ENCODE measurements around the gene SAMD9.
"Not testable (repeated sequence)": the region's sequence is repeated elsewhere in the genome, so short reads cannot be mapped to it uniquely, and the experiment has no call there.

The SAMD9 gene

GRCh38 chr7:93120592-93121549 lies 3.1 kb upstream of the SAMD9 start:
- no peak for DNase-seq (ENCODE audit: low read depth in 2 of 2)

- DNase-seq (ENCODE audit: low read depth in 2 of 2), result no peak
Measured at GRCh38 chr7:93119191-93119905, 1.6 kb upstream of the SAMD9 start.

DNA sequence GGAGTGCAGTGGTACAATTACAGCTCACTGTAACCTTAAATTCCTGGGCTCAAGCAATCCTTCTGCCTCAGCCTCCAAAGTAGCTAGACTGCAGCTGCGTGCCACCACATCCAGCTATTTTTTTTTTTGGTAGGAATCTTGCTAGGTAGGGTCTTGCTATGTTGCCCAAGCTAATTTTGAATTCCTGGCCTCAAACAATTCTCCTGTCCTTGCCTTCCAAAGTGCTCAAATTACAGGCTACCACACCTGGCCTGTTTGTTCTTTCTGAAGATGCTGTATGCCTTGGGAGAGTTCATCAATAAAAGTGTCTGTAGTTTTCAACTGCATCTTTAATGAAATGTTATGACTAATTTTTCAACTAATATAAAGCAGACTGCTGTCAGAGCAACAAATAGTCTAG lies 452 bp downstream of the SAMD9 start:
- DNase-seq (ENCODE audit: low read depth in 2 of 2), result no peak

- no peak for DNase-seq (ENCODE audit: low read depth in 2 of 2)
Measured at GRCh38 chr7:93115796-93116195, 2.0 kb downstream of the SAMD9 start.

DNA sequence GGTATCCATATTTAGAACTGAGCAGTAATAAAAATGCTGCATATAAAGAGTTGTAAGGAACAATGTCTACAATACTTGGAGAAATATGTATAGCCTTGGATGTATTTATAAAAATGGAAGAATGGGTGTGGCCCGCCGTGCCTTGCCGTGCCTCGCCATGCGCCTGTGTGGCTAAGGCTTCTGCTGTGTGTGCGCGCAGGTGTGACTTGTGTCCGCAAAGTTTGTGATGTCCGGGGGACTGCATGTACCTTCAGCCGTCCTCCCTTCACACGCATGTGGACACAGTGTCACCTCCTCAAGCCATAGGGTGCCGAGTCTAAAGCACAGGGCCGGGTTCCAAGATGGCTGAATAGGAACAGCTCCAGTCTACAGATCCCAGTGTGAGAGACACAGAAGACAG lies 9.8 kb downstream of the SAMD9 start:
- no peak for DNase-seq (ENCODE audit: low read depth in 2 of 2)

DNA sequence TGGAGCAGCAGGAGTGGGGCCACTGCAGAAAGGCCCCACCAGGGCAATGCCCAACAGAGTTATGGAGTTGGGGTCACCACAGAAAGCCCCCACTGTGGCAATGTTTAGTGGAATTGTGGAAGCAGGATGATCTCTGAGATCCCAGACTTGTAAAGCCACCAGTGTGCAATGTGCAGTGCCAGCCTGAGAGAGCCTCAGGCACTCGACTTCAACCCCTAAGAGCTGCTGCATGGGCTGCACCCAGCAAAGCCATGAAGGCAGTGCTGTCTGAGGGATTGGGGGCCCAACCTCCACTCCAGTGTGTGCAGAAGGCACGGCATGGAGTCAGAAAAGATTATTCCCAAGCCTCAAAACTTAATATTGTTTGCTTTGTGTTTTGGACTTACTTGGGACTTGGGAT lies 20.4 kb downstream of the SAMD9 start:
- DNase-seq (ENCODE audit: low read depth in 2 of 2), result no peak

DNA sequence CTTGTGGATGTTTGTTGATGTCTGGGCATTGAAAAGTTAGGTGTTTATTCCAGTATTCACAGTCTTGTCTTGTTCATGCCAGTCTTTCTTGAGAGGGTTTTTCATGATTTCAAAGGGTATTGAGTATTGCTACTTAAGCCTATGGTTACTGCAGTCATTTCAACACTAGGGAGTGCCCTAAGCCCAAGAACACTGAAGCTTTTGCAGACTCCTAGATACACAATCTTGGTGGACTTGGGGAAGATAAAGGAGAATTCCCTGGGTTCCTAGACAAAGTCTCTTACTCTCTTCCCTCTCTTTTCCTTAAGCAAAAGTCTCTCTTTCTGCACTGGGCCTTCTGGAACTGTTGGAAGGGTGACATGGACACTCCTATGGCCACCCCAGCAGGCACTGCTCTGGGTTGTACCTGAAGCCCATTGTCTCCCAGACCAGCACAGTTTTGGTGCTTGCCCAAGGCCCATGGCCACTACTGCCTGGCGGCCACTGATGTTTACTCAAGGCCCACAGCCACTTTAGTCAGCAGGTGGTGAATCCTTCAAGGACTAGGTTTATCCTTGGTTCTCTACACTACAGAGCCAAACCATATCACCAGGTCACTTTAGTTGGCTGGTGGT lies 24.9 kb downstream of the SAMD9 start:
- DNase-seq (ENCODE audit: low read depth in 2 of 2), result no peak

DNA sequence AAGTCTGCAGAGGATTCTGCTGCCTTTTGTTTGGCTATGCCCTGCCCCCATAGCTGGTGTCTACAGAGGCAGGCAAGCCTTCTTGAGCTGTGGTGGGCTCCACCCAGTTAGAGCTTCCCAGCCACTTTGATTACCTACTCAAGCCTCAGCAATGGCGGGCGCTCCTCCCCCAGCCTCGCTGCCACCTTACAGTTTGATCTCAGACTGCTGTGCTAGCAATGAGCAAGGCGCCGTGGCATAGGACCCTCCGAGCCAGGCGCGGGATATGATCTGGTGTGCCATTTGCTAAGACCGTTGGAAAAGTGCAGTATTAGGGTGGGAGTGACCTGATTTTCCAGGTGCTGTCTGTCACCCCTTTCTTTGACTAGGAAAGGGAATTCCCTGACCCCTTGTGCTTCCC lies 44.4 kb downstream of the SAMD9 start:
- not testable (repeated sequence) for DNase-seq (ENCODE audit: low read depth in 2 of 2)

GRCh38 chr7:93062599-93062998 lies 55.2 kb downstream of the SAMD9 start:
- no peak for DNase-seq (ENCODE audit: low read depth in 2 of 2)

DNA sequence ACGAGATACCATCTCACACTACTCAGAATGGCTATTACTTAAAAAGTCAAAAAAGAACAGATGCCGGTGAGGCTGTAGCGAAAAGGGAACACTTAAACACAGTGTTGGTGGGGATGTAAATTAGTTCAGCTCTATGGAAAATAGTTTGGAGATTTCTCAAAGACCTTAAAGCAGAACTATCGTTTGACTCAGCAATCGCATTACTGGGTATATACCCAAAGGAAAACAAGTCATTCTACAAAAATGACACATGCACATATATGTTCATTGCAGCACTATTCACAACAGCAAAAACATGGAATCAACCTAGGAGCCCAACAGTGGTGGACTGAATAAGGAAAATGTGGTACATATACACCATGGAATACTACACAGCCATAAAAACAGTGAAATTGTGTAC lies 56.9 kb downstream of the SAMD9 start:
- no peak for DNase-seq (ENCODE audit: low read depth in 2 of 2)

GRCh38 chr7:93060025-93060424 lies 57.8 kb downstream of the SAMD9 start:
- DNase-seq (ENCODE audit: low read depth in 2 of 2), result no peak

GRCh38 chr7:93056621-93057020 lies 61.2 kb downstream of the SAMD9 start:
- DNase-seq (ENCODE audit: low read depth in 2 of 2), result not testable (repeated sequence)

DNA sequence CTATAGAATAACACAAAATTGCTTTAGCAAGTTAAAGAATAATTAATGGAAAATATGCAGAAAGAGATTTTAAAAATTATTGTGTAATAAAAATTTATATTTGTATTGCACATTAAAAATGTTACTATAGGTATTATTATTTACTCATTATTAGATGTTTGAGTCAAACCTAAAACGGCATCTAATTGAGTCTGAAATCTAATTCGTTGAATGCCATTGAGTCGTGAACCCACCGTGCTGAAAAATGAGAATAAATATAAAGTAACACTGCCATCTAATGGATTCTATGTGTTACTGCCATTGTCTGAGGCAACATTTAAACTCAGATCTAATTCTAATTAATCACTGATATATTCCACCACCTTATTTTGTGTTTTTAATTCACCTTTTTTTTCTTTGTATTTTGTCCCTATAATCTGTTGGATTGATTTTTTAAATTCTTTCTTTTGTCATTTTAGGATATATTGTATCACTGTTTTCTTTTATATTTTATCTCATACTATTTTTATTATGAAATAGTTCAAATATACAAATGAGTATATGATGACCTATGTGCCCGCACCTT lies 62.2 kb downstream of the SAMD9 start:
- no peak for DNase-seq (ENCODE audit: low read depth in 2 of 2)

DNA sequence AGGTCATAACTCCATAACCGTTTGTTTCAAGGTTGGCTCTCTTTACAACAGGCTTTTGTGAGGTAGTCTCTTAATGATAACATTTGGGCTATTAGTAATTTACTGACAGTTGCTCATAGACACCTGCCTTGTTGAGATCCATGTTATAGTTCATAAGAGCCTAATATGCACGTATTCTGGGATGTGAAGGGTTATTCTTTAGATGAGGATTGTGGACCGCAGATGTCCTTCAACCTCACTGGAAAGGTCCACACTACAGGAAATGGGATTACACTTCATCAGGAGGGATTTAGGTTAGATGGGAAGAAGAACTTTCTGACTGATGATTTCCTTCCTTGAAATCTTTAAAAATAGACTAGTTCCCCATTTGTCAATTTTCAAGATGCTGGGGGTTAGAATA lies 62.8 kb downstream of the SAMD9 start:
- DNase-seq (ENCODE audit: low read depth in 2 of 2), result no peak

- DNase-seq (ENCODE audit: low read depth in 2 of 2), result no peak
Measured at GRCh38 chr7:93053949-93054943, 63.5 kb downstream of the SAMD9 start.

GRCh38 chr7:93053209-93053948 lies 64.4 kb downstream of the SAMD9 start:
- DNase-seq (ENCODE audit: low read depth in 2 of 2), result no peak

GRCh38 chr7:93051660-93052059 lies 66.1 kb downstream of the SAMD9 start:
- DNase-seq (ENCODE audit: low read depth in 2 of 2), result no peak
